ENCODE measurements around the gene TIMM17B.
"Not testable (repeated sequence)": the region's sequence is repeated elsewhere in the genome, so short reads cannot be mapped to it uniquely, and the experiment has no call there.

TIMM17B gene

DNA sequence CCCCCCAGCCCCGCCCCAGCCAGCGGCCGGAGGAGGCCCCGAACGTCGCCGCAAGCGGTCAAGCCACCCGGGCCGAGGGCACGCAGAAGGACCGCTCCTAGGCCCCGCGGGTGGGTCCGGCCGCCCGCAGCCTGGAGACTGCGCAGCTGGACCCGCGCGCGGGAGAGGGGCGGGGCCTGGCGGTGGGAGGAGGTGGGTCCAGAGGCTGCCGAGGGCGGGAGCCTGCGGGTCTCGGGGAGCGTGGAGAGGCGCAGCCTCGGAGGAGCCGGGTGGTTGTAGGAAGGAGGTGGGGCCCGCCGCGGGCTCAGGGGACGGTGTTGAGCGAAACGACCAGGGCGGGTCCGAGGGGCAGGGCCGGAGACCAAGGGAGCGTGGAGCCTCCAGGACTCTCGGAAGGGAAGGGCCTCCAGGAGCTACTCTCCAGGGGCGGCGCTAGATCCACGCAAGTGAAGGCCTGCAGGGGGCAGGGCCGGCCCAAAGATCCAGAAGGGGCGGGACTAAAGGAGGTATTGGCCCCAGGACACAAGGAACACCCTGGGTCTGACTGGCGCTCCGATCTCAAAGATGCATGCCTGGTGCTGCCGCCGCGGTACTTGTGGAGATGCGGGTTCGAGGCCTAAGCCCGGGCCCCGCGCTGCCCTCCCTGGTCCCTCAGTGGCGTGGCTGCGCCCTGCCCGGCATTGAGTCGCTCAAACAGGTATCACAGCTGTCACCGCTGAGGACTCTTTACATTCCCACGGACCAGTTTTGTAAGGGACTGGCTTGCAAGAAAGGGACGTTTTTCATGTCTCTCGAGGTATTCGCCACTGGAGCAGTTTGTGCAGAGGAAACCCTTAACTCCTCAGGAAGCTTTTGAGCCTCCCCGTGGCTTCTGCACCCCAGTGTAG, 5.9 kb downstream of the TIMM17B start:
- peak overlapping the region; percentile 99 for H3K4me2 ChIP-seq (ENCODE audit: low read length)
- H3K36me3 ChIP-seq (replicated peaks; ENCODE audit: low read depth, low read length): peaks cover 4% of the 10 kb centered on the region
- peak overlapping the region; percentile 93 for H3K9ac ChIP-seq (ENCODE audit: low read length)
- peaks cover 13% of the 10 kb centered on the region for H3K4me1 ChIP-seq (ENCODE audit: low read length)
- H3K9me3 ChIP-seq (ENCODE audit: insufficient read depth, low read length): no peaks in the 10 kb centered on the region
- H3K79me2 ChIP-seq (ENCODE audit: low read length): peaks cover 18% of the 10 kb centered on the region
- TF ChIP-seq EZH2phosphoT487 (IDR thresholded peaks at IDR 0.05; ENCODE audit: low read depth): no peak
- TF ChIP-seq, protein P1, sequence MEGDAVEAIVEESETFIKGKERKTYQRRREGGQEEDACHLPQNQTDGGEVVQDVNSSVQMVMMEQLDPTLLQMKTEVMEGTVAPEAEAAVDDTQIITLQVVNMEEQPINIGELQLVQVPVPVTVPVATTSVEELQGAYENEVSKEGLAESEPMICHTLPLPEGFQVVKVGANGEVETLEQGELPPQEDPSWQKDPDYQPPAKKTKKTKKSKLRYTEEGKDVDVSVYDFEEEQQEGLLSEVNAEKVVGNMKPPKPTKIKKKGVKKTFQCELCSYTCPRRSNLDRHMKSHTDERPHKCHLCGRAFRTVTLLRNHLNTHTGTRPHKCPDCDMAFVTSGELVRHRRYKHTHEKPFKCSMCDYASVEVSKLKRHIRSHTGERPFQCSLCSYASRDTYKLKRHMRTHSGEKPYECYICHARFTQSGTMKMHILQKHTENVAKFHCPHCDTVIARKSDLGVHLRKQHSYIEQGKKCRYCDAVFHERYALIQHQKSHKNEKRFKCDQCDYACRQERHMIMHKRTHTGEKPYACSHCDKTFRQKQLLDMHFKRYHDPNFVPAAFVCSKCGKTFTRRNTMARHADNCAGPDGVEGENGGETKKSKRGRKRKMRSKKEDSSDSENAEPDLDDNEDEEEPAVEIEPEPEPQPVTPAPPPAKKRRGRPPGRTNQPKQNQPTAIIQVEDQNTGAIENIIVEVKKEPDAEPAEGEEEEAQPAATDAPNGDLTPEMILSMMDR (IDR thresholded peaks at IDR 0.05; ENCODE audit: low read depth, low read length): peak; percentile 48
- peak overlapping the region; percentile 95 for H3K4me3 ChIP-seq (ENCODE audit: low read length)
- no peaks in the 10 kb centered on the region for H3K27me3 ChIP-seq (ENCODE audit: low read depth, low read length)
- peaks cover 3% of the 10 kb centered on the region; the same call in 1 of the 2 replicates for H4K20me1 ChIP-seq (ENCODE audit: insufficient read depth, low read length)
- peak overlapping the region; percentile 61 for H3K27ac ChIP-seq (ENCODE audit: low read length)
- H2AFZ ChIP-seq (ENCODE audit: low read depth, low read length): peak overlapping the region; percentile 91

DNA sequence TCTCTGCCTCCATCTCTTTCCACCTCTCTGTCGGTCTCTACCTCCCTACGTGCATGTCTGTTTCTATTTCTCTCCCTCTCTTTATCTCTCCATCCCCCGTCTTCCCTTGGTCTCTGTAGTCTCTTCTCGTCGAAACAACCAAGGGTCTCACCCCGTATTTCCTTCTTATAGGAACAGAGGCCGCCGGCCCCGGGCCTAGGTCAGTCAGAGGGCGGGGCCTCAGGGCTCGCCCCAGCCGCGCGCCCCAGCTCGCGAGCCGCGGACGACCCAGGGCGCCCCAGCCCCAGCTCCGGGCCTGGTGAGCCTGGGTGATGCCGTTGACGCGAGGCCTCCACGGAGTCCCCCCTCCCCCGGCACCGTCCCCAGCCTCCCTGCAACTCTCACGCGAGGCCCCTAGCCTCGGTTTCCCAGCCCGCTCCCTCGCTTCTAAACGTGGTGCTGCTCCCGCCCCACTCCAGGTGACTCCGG, 6.6 kb downstream of the TIMM17B start:
- Histone ChIP-seq H4K20me1 (ENCODE audit: insufficient read depth, low read length) (no peaks in the 10 kb centered on the region), H3K27ac (ENCODE audit: low read length) (peak overlapping the region; percentile 61), H3K79me2 (ENCODE audit: low read length) (peaks cover 12% of the 10 kb centered on the region), H2AFZ (ENCODE audit: low read depth, low read length) (peak overlapping the region; percentile 91), H3K9ac (ENCODE audit: low read length) (peak overlapping the region; percentile 93), H3K27me3 (ENCODE audit: low read depth, low read length) (no peaks in the 10 kb centered on the region), H3K36me3 (replicated peaks; ENCODE audit: low read depth, low read length) (peaks cover 4% of the 10 kb centered on the region), H3K4me2 (ENCODE audit: low read length) (peak overlapping the region; percentile 99), H3K4me3 (ENCODE audit: low read length) (peak overlapping the region; percentile 95), H3K9me3 (ENCODE audit: insufficient read depth, low read length) (no peaks in the 10 kb centered on the region), H3K4me1 (ENCODE audit: low read length) (peaks cover 10% of the 10 kb centered on the region)
- TF ChIP-seq, protein P1 (IDR thresholded peaks at IDR 0.05; ENCODE audit: low read depth, low read length): no peak
- no peak for TF ChIP-seq EZH2phosphoT487 (IDR thresholded peaks at IDR 0.05; ENCODE audit: low read depth)

DNA sequence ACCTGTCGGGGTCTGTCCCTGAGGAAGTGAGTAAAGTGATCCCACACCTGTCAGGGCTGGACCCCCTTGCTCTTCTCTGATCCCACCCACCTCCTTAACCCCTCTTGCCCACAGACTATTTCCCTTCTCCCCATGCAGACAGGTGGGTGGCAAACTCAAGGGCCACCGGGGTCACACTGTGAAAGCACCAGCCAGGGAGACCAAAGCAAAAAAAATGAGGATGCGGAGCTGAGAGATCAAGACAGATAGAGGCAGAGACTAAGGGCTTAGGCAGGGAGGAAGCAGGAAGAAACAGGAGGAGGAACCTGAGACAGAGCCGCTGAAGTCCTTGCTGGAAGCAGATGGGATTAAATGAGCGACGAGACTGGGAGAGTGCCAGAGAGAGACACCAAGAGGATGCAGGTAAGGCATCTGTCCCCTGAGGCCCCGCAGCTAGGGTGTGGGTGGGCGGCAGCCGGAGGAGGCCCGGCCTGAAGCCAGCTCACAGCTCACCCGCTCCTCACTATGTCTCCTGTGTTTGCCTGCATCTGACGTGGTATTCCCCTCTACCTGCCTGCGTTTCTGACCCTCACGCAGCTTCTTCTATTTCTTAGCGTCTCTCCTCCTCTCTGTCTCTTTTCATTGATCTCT, 7.2 kb downstream of the TIMM17B start:
- H3K9ac ChIP-seq (ENCODE audit: low read length): peak overlapping the region; percentile 93
- no peaks in the 10 kb centered on the region for H4K20me1 ChIP-seq (ENCODE audit: insufficient read depth, low read length)
- H3K27me3 ChIP-seq (ENCODE audit: low read depth, low read length): no peaks in the 10 kb centered on the region
- peak overlapping the region; percentile 95 for H3K4me3 ChIP-seq (ENCODE audit: low read length)
- TF ChIP-seq, protein P1 (IDR thresholded peaks at IDR 0.05; ENCODE audit: low read depth, low read length): no peak
- peak overlapping the region; percentile 99 for H3K4me2 ChIP-seq (ENCODE audit: low read length)
- peaks cover 3% of the 10 kb centered on the region for H3K36me3 ChIP-seq (replicated peaks; ENCODE audit: low read depth, low read length)
- no peaks in the 10 kb centered on the region for H3K9me3 ChIP-seq (ENCODE audit: insufficient read depth, low read length)
- peak overlapping the region; percentile 61; the same call in 1 of the 2 replicates for H3K27ac ChIP-seq (ENCODE audit: low read length)
- peak overlapping the region; percentile 91 for H2AFZ ChIP-seq (ENCODE audit: low read depth, low read length)
- H3K79me2 ChIP-seq (ENCODE audit: low read length): peaks cover 7% of the 10 kb centered on the region
- peaks cover 10% of the 10 kb centered on the region for H3K4me1 ChIP-seq (ENCODE audit: low read length)

DNA sequence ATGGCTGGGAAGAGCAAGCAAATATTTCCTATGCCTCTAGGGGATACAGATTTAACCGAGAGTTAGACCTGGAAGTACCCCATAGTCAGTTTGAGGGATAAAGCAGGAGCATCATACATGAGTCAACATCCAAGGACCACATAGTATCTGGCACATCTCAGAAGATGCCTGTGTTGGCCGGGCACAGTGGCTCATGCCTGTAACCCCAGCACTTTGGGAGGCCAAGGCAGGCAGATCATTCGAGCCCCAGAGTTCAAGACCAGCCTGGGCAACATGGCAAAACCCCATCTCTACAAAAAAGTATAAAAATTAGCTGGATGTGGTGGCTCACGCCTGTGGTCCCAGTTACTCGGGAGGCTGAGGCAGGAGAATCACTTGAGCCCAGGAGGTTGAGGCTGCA, 11.0 kb downstream of the TIMM17B start:
- not testable (repeated sequence) for H3K4me2 ChIP-seq (ENCODE audit: low read length); H3K36me3 ChIP-seq (replicated peaks; ENCODE audit: low read depth, low read length); H3K4me3 ChIP-seq (ENCODE audit: low read length); H3K9me3 ChIP-seq (ENCODE audit: insufficient read depth, low read length); H3K4me1 ChIP-seq (ENCODE audit: low read length); H4K20me1 ChIP-seq (ENCODE audit: insufficient read depth, low read length); H3K27ac ChIP-seq (ENCODE audit: low read length); H3K79me2 ChIP-seq (ENCODE audit: low read length); H3K27me3 ChIP-seq (ENCODE audit: low read depth, low read length); H2AFZ ChIP-seq (ENCODE audit: low read depth, low read length); H3K9ac ChIP-seq (ENCODE audit: low read length)

Data from OCI-LY3 (cell line).